Testis (tissue), 3 donors: ENCODE measurements around the gene CYBA. TPM values are rescaled to one million over a fixed set of nuclear protein-coding genes. Genes with fewer than 3 reads are reported as not detected.

Experiments
- DNase-seq: peaks from one replicate; pipeline ENCODE4 v3.0.0-alpha.2; 2019
- H3K27ac ChIP-seq, 2 donors: fragments of 200-600 bp; sonication (generic); one replicate each; pipeline ENCODE4 v1.5.1; 2019
- H3K27me3 ChIP-seq: fragments of 200-600 bp; sonication (generic); one replicate; pipeline ENCODE4 v1.5.1; 2019
- H3K36me3 ChIP-seq: fragments of 200-600 bp; sonication (generic); one replicate; pipeline ENCODE4 v1.5.1; 2017; ENCODE audit warnings: low read depth; ENCODE audit errors: missing control alignments
- H3K4me1 ChIP-seq: fragments of 200-600 bp; sonication (generic); one replicate; pipeline ENCODE4 v1.5.1; 2019
- H3K4me3 ChIP-seq, 2 donors: fragments of 200-600 bp; sonication (generic); one replicate each; pipeline ENCODE4 v1.5.1; 2017 to 2019
- H3K9me3 ChIP-seq: fragments of 200-600 bp; sonication (generic); one replicate; pipeline ENCODE4 v1.5.1; 2017
- CTCF ChIP-seq, 3 experiments: fragments of 450-650 bp in 2 of 3; fragments of 200-600 bp in 1 of 3; sonication (generic) in 1 of 3; IDR thresholded peaks; one replicate each; pipeline ENCODE4 v1.5.1; 2016 to 2019; ENCODE audit warnings: antibody characterized with exemption in 3 of 3, mild to moderate bottlenecking in 2 of 3, moderate library complexity in 1 of 3
- POLR2A ChIP-seq: fragments of 450-650 bp; IDR thresholded peaks from one replicate; pipeline ENCODE4 v1.6.1; 2017; ENCODE audit warnings: antibody characterized with exemption, mild to moderate bottlenecking, moderate library complexity
- WGBS, 2 donors: methylation state at CpG; one replicate each; pipeline ENCODE4 v1.1.5; 2018; 5-methylcytosine and 5-hydroxymethylcytosine counted together
- intact Hi-C: fragments of 100-400 bp; cut with DNase I; formaldehyde crosslinking; loops from one replicate; pipeline ENCODE4 v1.15.1; 2023; ENCODE audit warnings: low total_unique reads
- polyA plus RNA-seq: library from polyadenylated mRNA; stranded (reverse); fragments of 350-450 nt; fragmentation: Illumina TruSeq; extraction: RNeasy Lipid Tissue Mini Kit (QIAGEN cat#74804); gene quantifications from one replicate; pipeline ENCODE4 v1.2.3, GENCODE V29; 2014; ENCODE audit warnings: low read depth, low replicate concordance; ENCODE audit not compliant: insufficient read depth
- total RNA-seq, 2 donors: library from RNA; depleted of rRNA; stranded (reverse); fragments of >200 nt; gene quantifications; one replicate each; pipeline ENCODE4 v1.2.3, GENCODE V29; 2016

The CYBA gene
- total and polyA plus RNA-seq, 3 donors from 2014 or later: 11.7 to 40.0 (median 34.9) TPM

GRCh38 chr16:88680554-88681083, 29.8 kb upstream of the CYBA start:
- H3K27me3 ChIP-seq: no peaks in the 10 kb centered on the region

GRCh38 chr16:88678224-88678979, 27.5 kb upstream of the CYBA start:
- no peaks in the 10 kb centered on the region for H3K27me3 ChIP-seq

More at GRCh38 chr16:88680554-88681083, 29.8 kb upstream of the CYBA start:
- no peaks in the 10 kb centered on the region for H3K36me3 ChIP-seq
- H3K4me3 ChIP-seq: no peak overlapping the region
- intact Hi-C loops: no loop called here
- TF ChIP-seq POLR2A: no peak
- TF ChIP-seq CTCF (IDR thresholded peaks at IDR 0.05): no peak
- peaks cover 3% of the 10 kb centered on the region for H3K4me1 ChIP-seq
- WGBS, 2 donors: 75 to 80% methylated on average over 5 of the region's 5 CpGs
- H3K27ac ChIP-seq: no peak overlapping the region
- DNase-seq: no peak
- no peaks in the 10 kb centered on the region for H3K9me3 ChIP-seq

GRCh38 chr16:88677721-88678120, 26.9 kb upstream of the CYBA start:
- TF ChIP-seq CTCF (IDR thresholded peaks at IDR 0.05) (no peak), POLR2A (no peak)
- intact Hi-C loops: no loop called here
- Histone ChIP-seq H3K27me3 (no peaks in the 10 kb centered on the region), H3K9me3 (no peaks in the 10 kb centered on the region), H3K36me3 (no peaks in the 10 kb centered on the region), H3K4me1 (no peaks in the 10 kb centered on the region), H3K27ac (no peak overlapping the region), H3K4me3 (no peak overlapping the region)
- WGBS, 2 donors: 70 to 75% methylated on average over 5 to 13 of the region's 13 CpGs
- DNase-seq: no peak

More at GRCh38 chr16:88678224-88678979, 27.5 kb upstream of the CYBA start:
- Histone ChIP-seq H3K4me3 (no peak overlapping the region), H3K36me3 (no peaks in the 10 kb centered on the region), H3K27ac (no peak overlapping the region), H3K4me1 (no peaks in the 10 kb centered on the region), H3K9me3 (no peaks in the 10 kb centered on the region)
- TF ChIP-seq POLR2A (no peak), CTCF (IDR thresholded peaks at IDR 0.05) (no peak)
- DNase-seq: no peak
- WGBS, 2 donors: 47 to 59% methylated on average over 10 to 32 of the region's 32 CpGs
- intact Hi-C loops: no loop called here

- TF ChIP-seq CTCF (IDR thresholded peaks at IDR 0.05) (no peak), POLR2A (no peak)
- Histone ChIP-seq H3K4me1 (no peaks in the 10 kb centered on the region), H3K9me3 (no peaks in the 10 kb centered on the region), H3K27ac (no peak overlapping the region), H3K27me3 (no peaks in the 10 kb centered on the region), H3K36me3 (no peaks in the 10 kb centered on the region), H3K4me3 (no peak overlapping the region)
- intact Hi-C loops: no loop called here
- DNase-seq: no peak
- 81 to 85% methylated on average over 15 to 22 of the region's 22 CpGs for WGBS, 2 donors
These were observed 25.8 kb upstream of the CYBA start for GRCh38 chr16:88676502-88677242.
